Activated CD4-positive, alpha-beta T cell treated with anti-CD3 and anti-CD28 coated beads, Interleukin-2, amount 10 ng/mL, durations not matched to agents 24 days and 14 days (primary cell): Measurements from ENCODE around the gene DNM3. TPM values are rescaled to one million over a fixed set of nuclear protein-coding genes. Genes with fewer than 3 reads are reported as not detected.
A peak's percentile ranks its signal among the peaks of the same experiment; 100 is the strongest.

ENCODE experiments used
- DNase-seq: peaks from one replicate; pipeline ENCODE4 v3.0.0; 2022
- H3K27ac Mint-ChIP-seq: one replicate; pipeline ENCODE4 v1.8.0; 2022; ENCODE audit warnings: mild to moderate bottlenecking, mixed read lengths
- H3K27me3 Mint-ChIP-seq: one replicate; pipeline ENCODE4 v1.8.0; 2022; ENCODE audit warnings: mixed read lengths
- H3K36me3 Mint-ChIP-seq: one replicate; pipeline ENCODE4 v1.8.0; 2022; ENCODE audit warnings: low read depth, mild to moderate bottlenecking, mixed read lengths
- H3K4me1 Mint-ChIP-seq: one replicate; pipeline ENCODE4 v1.8.0; 2021; ENCODE audit warnings: mixed read lengths
- H3K4me3 Mint-ChIP-seq: one replicate; pipeline ENCODE4 v1.8.0; 2022; ENCODE audit warnings: mild to moderate bottlenecking, moderate library complexity, mixed read lengths
- H3K9me3 Mint-ChIP-seq: one replicate; pipeline ENCODE4 v1.8.0; 2021; ENCODE audit warnings: mixed read lengths
- intact Hi-C: fragments of 100-400 bp; cut with micrococcal nuclease; formaldehyde crosslinking; loops from one replicate; pipeline ENCODE4 v1.15.1; 2023
- total RNA-seq: library from RNA; stranded (reverse); gene quantifications from 2 replicates; pipeline ENCODE4 v1.2.3, GENCODE V29; 2022

The DNM3 gene
- total RNA-seq, 1 donor from 2014 or later: 0.42 TPM

DNA sequence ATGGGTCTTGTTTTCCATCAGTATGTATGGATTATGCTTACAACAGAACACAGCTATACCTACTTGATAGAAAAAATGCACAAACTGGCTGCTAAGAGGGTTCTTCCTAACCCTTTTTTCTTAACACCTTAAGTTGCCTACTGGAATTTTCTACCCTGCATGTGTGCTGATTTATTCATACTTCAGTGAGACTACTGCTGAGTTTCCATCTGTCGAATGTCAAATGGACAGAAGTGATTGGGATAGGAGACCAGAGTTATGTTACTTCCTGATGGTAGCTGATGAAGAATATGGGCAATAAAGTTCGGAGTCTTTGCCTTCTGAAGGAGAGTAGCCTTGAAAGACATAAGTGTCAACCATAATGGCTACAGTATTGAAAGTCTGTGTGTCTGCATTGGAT is 6.5 kb upstream of the DNM3 start:
- intact Hi-C loops: no loop called here
- Mint-ChIP-seq H3K4me1 (no peaks in the 10 kb centered on the region), H3K27me3 (peaks cover 3% of the 10 kb centered on the region), H3K36me3 (no peaks in the 10 kb centered on the region), H3K9me3 (no peaks in the 10 kb centered on the region), H3K27ac (no peak overlapping the region), H3K4me3 (no peak overlapping the region)
- no peak for DNase-seq

DNA sequence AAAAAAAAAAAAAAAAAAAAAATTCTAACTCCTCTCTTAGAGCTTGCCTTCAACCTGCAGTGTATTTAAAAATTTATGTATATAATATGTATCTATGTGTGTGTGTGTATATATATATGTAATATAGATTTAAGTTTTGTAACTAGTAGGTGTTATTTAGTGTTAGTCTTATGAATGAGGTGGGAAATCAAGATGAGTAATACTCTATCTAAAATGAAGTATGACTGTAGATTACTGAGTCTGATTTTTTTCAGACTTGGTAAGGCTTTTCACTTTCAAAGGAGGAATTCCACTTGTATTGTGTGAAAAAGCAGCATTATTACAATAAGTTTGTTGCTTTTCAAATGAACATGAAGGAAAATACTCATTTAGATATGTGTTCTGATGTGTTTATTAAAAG is 5.4 kb upstream of the DNM3 start:
- Mint-ChIP-seq H3K4me3 (no peak overlapping the region), H3K36me3 (no peaks in the 10 kb centered on the region), H3K27ac (no peak overlapping the region), H3K9me3 (no peaks in the 10 kb centered on the region), H3K4me1 (peaks cover 4% of the 10 kb centered on the region), H3K27me3 (peaks cover 5% of the 10 kb centered on the region)
- DNase-seq: no peak
- intact Hi-C loops: no loop called here

DNA sequence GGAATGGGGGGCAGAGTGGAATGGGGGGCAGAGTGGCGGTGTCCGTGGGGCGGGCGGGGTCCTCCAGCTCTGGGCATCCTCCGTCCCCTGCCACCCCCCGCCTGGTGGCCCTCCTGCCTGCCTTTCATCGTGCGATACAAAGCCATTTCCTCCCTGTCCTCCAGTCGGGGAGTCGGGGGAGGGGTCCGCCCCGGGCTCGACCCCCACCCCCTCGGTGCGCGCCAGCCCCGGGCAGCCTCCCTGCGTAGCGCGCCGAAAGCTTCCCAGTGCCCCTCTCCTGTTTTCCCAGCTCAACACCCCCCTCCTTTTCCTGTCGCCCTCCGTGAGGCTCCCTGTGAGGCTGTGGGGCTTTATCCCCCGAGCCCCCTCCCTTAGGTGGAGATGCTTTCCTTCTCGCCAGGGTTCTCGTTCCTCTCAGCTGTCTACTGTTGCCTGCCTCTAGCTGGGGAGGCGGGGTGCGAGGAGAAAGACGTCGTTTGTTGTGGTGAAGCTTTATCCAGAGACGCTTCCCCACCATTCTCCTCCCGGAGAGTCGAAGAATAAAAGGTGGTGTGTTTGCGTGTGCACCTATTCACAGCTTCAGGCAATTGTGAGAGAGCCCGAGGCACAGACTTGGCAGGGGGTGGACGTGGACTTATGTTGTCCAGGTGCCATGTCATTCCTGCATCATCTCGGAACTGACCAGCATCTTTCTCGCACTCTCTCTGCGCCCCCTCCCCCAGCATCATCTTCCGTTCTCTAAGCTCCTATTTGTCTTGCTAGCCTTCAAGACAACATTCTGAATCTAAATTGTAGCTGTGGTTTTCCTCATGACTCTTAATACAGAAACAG is 848 bp downstream of the DNM3 start:
- H3K36me3 Mint-ChIP-seq: peaks cover 2% of the 10 kb centered on the region
- peaks cover 39% of the 10 kb centered on the region for H3K27me3 Mint-ChIP-seq
- intact Hi-C loops: loop anchor here (1.0 to 2.0 kb wide), 3 partner anchors 25 to 99 kb away; partner anchors contain the start of genes METTL13 and VAMP4
- H3K9me3 Mint-ChIP-seq: no peaks in the 10 kb centered on the region
- H3K27ac Mint-ChIP-seq: peak overlapping the region; percentile 71
- H3K4me1 Mint-ChIP-seq: peaks cover 12% of the 10 kb centered on the region
- DNase-seq: peak; percentile 72
- peak overlapping the region; percentile 89 for H3K4me3 Mint-ChIP-seq

DNA sequence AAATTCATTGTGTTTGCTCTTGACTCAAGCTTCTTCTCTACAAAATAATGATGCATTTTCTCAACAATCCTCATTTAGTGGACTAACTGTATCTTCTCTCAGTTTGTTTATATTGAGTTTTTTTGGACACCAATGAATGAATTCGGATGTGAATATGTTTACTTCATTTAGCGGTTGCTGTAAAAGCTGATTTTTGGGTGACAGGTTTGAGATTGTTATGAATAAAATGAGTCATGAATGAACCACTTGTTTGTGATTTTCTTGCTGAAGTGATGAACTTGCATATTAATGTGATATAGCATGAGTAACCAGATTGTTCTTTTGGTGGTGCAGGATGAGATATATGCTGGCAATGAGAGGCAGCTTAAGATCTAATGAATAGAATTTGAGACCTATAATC is 3.1 kb downstream of the DNM3 start:
- no peaks in the 10 kb centered on the region for H3K9me3 Mint-ChIP-seq
- no peak for DNase-seq
- H3K27ac Mint-ChIP-seq: no peak overlapping the region
- peaks cover 2% of the 10 kb centered on the region for H3K36me3 Mint-ChIP-seq
- peaks cover 45% of the 10 kb centered on the region for H3K27me3 Mint-ChIP-seq
- no peak overlapping the region for H3K4me3 Mint-ChIP-seq
- intact Hi-C loops: no loop called here
- peaks cover 12% of the 10 kb centered on the region for H3K4me1 Mint-ChIP-seq

DNA sequence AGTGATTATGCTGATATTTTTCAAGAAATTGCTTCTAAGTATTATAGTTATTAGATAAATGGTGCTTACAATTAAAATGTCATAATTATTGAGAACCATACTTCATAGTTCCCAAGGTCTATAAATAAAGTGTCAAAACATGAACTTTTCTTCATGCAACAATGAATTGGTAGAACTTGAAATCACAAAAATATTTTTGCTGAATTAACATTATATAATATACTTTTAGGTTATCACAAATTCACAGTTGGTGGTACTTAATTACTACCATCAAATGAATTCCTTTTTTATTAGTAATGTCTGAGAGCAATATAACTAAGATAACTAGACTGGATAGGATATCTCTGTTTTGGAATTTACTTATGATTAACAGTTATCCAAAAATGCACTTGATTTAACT is 4.7 kb downstream of the DNM3 start:
- H3K36me3 Mint-ChIP-seq: peaks cover 2% of the 10 kb centered on the region
- peaks cover 50% of the 10 kb centered on the region for H3K27me3 Mint-ChIP-seq
- H3K27ac Mint-ChIP-seq: no peak overlapping the region
- intact Hi-C loops: no loop called here
- peaks cover 7% of the 10 kb centered on the region for H3K4me1 Mint-ChIP-seq
- DNase-seq: no peak
- H3K9me3 Mint-ChIP-seq: no peaks in the 10 kb centered on the region
- no peak overlapping the region for H3K4me3 Mint-ChIP-seq

DNA sequence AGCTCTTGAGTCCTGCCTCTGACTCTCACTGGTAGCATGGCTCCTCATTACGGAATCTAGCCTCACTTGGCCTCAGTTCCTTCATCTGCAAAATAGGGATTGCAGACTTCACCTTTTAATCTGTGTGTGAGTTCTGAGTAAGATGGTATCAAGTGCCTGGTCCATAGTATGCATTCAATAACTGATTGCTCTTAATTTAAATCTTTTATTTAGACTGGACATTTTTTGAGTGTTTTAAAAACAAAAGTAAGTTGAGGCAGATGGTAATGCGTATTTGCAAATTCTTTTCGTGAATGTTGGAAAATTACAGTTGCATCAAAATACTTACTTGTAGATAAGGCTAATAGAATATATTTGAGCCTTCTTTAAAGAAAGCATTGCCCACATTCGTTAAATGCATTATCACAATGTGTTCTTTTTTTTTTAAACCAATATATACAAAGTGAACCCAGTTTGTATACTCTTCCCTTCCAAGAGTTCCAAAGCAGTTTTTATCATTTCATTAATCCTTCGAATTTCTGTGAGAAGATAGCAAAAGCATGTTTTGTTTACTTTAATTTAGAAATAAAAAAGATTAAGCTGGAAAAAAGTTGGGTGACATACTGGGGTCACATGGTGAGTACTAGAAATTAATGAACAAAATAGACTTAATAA is 8.1 kb downstream of the DNM3 start:
- Mint-ChIP-seq H3K9me3 (no peaks in the 10 kb centered on the region), H3K4me1 (no peaks in the 10 kb centered on the region), H3K27ac (no peak overlapping the region), H3K4me3 (no peak overlapping the region), H3K27me3 (peaks cover 38% of the 10 kb centered on the region), H3K36me3 (no peaks in the 10 kb centered on the region)
- no peak for DNase-seq
- intact Hi-C loops: loop anchor here (2.0 kb wide), 1 partner anchor 49 kb away; no protein-coding TSS in a partner anchor

DNA sequence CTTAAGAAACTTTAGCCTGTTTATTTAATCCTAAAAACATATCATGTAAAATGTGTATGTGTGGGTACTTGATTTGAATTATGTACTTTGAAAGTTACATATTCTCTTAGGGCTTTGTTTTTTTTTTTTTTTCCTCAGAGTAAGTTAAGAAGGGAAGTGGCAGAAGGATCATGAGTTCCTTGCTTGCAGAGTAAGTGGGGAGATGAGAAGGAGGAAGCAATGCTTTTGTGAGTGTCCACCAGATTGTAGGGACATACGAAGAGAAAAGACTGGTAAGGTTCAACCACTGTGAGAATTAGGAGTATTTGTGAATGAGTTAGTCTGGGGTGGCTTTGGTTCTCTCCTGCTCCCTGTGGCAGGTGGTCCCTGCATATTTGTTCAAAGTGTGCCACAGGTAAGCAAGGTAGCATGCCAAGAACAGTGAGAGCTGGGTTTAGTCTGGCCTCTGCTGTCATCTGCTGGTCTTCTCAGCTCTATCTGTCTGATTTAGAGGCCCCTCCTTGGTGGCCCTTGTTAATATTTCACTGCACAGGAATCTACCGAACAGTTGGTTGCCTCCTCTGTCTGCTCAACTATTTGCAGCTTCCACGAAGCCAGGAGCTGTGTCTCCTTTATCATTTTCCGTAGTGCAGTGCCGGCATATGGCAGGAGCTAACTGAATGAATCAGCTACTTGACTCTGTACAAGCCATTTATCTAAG is 9.5 kb downstream of the DNM3 start:
- Mint-ChIP-seq H3K4me3 (no peak overlapping the region), H3K36me3 (no peaks in the 10 kb centered on the region), H3K9me3 (no peaks in the 10 kb centered on the region), H3K27ac (no peak overlapping the region), H3K4me1 (no peaks in the 10 kb centered on the region), H3K27me3 (peaks cover 31% of the 10 kb centered on the region)
- no peak for DNase-seq
- intact Hi-C loops: no loop called here

DNA sequence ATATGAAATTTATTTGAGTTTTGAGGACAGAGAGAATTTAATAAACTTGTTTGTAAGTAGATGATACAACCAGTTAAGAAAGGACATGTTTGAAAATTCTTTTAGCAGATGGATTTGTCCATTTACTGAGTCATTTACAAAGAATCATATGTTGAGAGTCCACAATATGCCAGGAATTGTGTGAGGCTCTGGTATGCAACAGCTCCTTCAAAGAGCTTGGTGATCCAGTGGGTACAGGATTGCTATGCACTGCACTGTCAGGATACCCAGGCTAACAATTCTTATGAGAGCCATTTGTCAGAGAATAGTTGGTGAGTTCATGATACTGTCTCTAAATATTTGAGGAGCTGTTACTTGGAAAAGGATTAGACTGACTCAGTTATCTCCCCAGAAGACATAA is 11.0 kb downstream of the DNM3 start:
- intact Hi-C loops: no loop called here
- no peak overlapping the region for H3K27ac Mint-ChIP-seq
- peaks cover 9% of the 10 kb centered on the region for H3K9me3 Mint-ChIP-seq
- DNase-seq: no peak
- H3K27me3 Mint-ChIP-seq: peaks cover 34% of the 10 kb centered on the region
- no peaks in the 10 kb centered on the region for H3K36me3 Mint-ChIP-seq
- no peak overlapping the region for H3K4me3 Mint-ChIP-seq
- H3K4me1 Mint-ChIP-seq: no peaks in the 10 kb centered on the region

DNA sequence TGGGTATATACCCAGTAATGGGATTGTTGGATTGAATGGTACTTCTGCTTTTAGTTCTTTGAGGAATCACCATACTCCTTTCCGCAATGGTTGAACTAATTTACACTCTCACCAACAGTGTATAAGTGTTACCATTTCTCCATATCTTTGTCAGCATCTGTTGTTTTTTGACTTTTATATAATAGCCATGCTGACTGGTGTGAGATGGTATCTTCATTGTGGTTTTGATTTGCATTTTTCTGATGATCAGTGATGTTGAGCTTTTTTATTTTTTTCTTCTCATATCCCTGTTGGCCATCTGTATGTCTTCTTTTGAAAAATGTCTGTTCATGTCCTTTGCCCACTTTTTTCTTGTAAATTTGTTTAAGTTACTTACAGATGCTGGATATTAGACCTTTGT is 14.1 kb downstream of the DNM3 start:
- intact Hi-C loops: no loop called here
- no peak for DNase-seq
- H3K9me3 Mint-ChIP-seq: peaks cover 11% of the 10 kb centered on the region
- H3K4me3 Mint-ChIP-seq: no peak overlapping the region
- no peak overlapping the region for H3K27ac Mint-ChIP-seq
- H3K36me3 Mint-ChIP-seq: no peaks in the 10 kb centered on the region
- peaks cover 26% of the 10 kb centered on the region for H3K27me3 Mint-ChIP-seq
- H3K4me1 Mint-ChIP-seq: no peaks in the 10 kb centered on the region

DNA sequence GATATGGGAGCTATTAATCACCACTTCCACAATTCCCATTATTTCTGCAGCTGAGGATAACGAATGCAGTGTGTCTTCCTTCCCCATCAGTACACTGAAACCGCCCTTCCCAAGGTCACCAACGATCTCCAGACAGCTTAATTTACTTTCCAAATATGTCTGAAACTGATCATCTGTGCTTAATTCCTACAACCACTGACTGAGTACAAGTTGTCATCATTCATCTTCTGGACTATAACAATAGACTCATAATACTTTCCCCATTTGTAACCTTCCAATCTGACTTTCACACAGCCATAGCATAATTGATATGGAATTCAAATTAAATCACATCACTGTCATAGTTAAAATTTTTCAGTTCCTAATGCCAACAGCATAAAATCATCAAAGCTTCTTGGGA is 17.4 kb downstream of the DNM3 start:
- Mint-ChIP-seq H3K4me1 (no peaks in the 10 kb centered on the region), H3K27me3 (peaks cover 32% of the 10 kb centered on the region), H3K27ac (no peak overlapping the region), H3K9me3 (peaks cover 11% of the 10 kb centered on the region), H3K4me3 (no peak overlapping the region), H3K36me3 (no peaks in the 10 kb centered on the region)
- intact Hi-C loops: no loop called here
- no peak for DNase-seq

DNA sequence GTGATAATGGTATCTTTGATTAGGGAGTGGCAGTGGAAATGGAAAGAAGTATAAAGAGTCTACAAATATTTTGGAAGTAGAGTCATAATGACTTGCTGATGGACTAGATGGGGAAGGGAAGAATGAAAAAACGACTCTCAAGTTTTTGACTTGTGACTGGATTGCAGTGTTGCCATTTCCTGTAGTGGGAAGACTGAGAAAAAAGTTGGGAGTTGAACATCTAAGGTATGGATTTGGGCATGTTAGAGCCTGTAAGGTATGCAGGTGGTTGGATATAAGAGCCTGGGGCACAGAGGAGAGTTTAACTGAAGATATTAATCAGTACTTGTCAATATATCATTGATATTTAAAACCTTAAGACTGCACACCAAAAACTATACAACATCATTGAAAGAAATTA is 19.4 kb downstream of the DNM3 start:
- intact Hi-C loops: no loop called here
- H3K9me3 Mint-ChIP-seq: peaks cover 11% of the 10 kb centered on the region

DNA sequence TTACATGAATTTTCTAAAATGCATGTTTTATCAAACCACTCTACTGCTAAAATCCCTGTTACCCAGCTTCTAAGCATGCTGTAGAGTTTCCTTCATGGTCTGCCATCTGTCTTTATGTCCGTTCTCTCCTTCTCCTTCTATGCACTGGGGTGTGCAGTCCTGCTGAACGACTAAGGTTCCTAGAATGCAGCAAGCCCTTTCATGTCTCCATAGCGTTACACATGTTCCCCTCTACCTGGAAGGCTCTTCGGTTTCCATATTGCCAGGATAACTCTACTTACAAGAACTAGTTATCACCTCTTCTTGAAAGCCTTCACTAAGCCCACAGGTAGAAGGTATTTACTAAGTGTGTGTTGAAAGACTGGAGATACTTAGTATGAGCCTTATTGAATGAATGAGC is 22.2 kb downstream of the DNM3 start:
- no peaks in the 10 kb centered on the region for H3K36me3 Mint-ChIP-seq
- no peaks in the 10 kb centered on the region for H3K9me3 Mint-ChIP-seq
- DNase-seq: no peak
- no peak overlapping the region for H3K27ac Mint-ChIP-seq
- no peak overlapping the region for H3K4me3 Mint-ChIP-seq
- intact Hi-C loops: no loop called here
- no peaks in the 10 kb centered on the region for H3K4me1 Mint-ChIP-seq
- H3K27me3 Mint-ChIP-seq: peaks cover 21% of the 10 kb centered on the region

More for the DNA sequence above, 19.4 kb downstream of the DNM3 start:
- H3K4me1 Mint-ChIP-seq: no peaks in the 10 kb centered on the region
- H3K4me3 Mint-ChIP-seq: no peak overlapping the region
- H3K36me3 Mint-ChIP-seq: no peaks in the 10 kb centered on the region
- peaks cover 25% of the 10 kb centered on the region for H3K27me3 Mint-ChIP-seq
- DNase-seq: no peak
- H3K27ac Mint-ChIP-seq: no peak overlapping the region

GRCh38 chr1:171864308-171864707 is 23.0 kb downstream of the DNM3 start:
- intact Hi-C loops: no loop called here
- no peaks in the 10 kb centered on the region for H3K9me3 Mint-ChIP-seq
- no peak overlapping the region for H3K27ac Mint-ChIP-seq
- no peaks in the 10 kb centered on the region for H3K4me1 Mint-ChIP-seq
- peaks cover 20% of the 10 kb centered on the region for H3K27me3 Mint-ChIP-seq
- H3K4me3 Mint-ChIP-seq: no peak overlapping the region
- H3K36me3 Mint-ChIP-seq: no peaks in the 10 kb centered on the region
- DNase-seq: no peak

GRCh38 chr1:171865106-171865505 is 23.8 kb downstream of the DNM3 start:
- Mint-ChIP-seq H3K9me3 (no peaks in the 10 kb centered on the region), H3K4me3 (no peak overlapping the region), H3K27ac (no peak overlapping the region), H3K27me3 (peaks cover 25% of the 10 kb centered on the region), H3K4me1 (no peaks in the 10 kb centered on the region), H3K36me3 (no peaks in the 10 kb centered on the region)
- intact Hi-C loops: no loop called here
- DNase-seq: no peak
